ENCODE results near the gene PRG2. TPM values are rescaled to one million over a fixed set of nuclear protein-coding genes. Genes with fewer than 3 reads are reported as not detected.

Gene PRG2
- total RNA-seq, 1 donor from 2014 or later, result 0.33 TPM

DNA sequence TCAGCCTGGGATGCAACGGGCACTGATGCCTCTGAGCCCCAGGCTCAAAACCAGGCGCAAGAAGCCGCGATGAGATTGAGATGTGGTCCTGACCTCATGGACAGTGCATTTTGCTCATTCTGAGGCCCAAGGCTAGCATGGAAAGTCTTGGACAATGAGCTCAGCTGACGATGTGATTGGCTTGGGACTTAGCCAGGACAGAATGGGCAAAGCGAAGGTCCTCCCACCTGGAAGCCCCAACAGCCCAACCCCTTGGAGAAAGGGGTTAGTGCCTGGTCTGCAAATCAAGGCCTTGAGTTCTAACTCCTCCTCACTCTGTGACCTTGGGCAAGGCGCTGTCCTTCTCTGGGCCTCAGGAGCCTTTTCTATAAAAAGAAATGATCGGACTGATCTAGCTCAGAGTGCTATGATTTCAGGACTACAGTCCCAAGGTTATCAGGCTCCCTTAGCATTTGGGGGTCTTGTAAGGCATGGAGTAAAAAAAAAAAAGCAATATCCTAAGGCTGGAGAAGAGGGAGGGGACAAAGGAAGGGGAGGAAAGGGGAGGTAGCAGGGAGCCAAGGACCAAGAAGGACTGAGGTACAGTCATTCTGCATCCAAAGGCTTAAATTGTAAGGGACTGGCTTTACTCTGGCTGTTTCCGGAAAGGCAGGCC lies 33.8 kb upstream of the PRG2 start:
- no peak for DNase-seq (ENCODE audit: low read depth)
- no peak overlapping the region for H3K4me3 ChIP-seq (ENCODE audit: low read depth, low read length)
- H3K36me3 ChIP-seq (ENCODE audit: control insufficient read depth, insufficient read depth, low read length), result no peaks in the 10 kb centered on the region
- TF ChIP-seq, protein P1, sequence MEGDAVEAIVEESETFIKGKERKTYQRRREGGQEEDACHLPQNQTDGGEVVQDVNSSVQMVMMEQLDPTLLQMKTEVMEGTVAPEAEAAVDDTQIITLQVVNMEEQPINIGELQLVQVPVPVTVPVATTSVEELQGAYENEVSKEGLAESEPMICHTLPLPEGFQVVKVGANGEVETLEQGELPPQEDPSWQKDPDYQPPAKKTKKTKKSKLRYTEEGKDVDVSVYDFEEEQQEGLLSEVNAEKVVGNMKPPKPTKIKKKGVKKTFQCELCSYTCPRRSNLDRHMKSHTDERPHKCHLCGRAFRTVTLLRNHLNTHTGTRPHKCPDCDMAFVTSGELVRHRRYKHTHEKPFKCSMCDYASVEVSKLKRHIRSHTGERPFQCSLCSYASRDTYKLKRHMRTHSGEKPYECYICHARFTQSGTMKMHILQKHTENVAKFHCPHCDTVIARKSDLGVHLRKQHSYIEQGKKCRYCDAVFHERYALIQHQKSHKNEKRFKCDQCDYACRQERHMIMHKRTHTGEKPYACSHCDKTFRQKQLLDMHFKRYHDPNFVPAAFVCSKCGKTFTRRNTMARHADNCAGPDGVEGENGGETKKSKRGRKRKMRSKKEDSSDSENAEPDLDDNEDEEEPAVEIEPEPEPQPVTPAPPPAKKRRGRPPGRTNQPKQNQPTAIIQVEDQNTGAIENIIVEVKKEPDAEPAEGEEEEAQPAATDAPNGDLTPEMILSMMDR (IDR thresholded peaks at IDR 0.05; ENCODE audit: insufficient read depth, low read length, poor library complexity, severe bottlenecking), result no peak
- no peaks in the 10 kb centered on the region for H3K27me3 ChIP-seq (ENCODE audit: control insufficient read depth, insufficient read depth, low read length)

DNA sequence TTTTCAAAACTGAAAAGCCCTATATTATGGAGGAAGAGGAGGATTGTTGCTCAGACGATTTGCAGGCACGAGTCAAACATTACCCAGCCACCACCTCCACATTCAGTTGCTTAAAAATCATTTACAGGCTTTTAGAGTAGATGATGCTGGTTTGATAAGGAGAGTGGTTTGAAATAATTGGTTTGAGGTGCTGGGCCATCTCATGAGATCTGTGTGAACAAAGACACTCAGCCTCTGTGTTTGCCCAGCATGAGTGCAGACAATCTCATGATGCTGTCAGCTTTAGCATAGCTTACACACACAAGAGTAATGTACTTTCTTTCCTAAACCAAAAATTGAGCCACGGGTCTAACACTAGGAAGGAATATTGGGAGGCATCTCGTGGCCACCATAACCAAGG lies 32.2 kb upstream of the PRG2 start:
- no peaks in the 10 kb centered on the region for H3K36me3 ChIP-seq (ENCODE audit: control insufficient read depth, insufficient read depth, low read length)

DNA sequence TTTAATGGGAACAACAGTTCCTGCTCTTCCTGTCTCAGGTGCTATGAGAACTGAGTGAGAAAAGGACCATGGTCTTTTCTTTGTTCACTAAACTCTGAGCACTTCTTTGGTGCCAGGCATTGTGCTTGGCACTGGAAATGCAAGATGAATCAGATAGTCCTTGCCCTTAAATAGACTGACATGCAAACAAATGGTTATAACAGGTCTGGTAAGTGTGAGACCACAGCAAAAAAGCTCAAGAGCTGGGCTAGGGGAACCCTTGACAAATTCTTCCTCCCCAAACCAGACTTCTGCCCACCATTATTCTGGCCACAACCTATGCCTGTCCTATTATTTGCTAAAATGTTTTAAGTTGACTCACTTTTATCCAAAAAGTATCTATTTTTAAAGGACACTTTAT lies 31.4 kb upstream of the PRG2 start:
- H3K36me3 ChIP-seq (ENCODE audit: control insufficient read depth, insufficient read depth, low read length), result no peaks in the 10 kb centered on the region
- no peak for DNase-seq (ENCODE audit: low read depth)
- H3K4me3 ChIP-seq (ENCODE audit: low read depth, low read length), result no peak overlapping the region
- TF ChIP-seq, protein P1 (IDR thresholded peaks at IDR 0.05; ENCODE audit: insufficient read depth, low read length, poor library complexity, severe bottlenecking), result no peak
- H3K27me3 ChIP-seq (ENCODE audit: control insufficient read depth, insufficient read depth, low read length), result no peaks in the 10 kb centered on the region

More for the DNA sequence above, 32.2 kb upstream of the PRG2 start:
- Histone ChIP-seq H3K27me3 (ENCODE audit: control insufficient read depth, insufficient read depth, low read length) (no peaks in the 10 kb centered on the region), H3K4me3 (ENCODE audit: low read depth, low read length) (no peak overlapping the region)
- DNase-seq (ENCODE audit: low read depth), result no peak
- TF ChIP-seq, protein P1 (IDR thresholded peaks at IDR 0.05; ENCODE audit: insufficient read depth, low read length, poor library complexity, severe bottlenecking), result no peak

DNA sequence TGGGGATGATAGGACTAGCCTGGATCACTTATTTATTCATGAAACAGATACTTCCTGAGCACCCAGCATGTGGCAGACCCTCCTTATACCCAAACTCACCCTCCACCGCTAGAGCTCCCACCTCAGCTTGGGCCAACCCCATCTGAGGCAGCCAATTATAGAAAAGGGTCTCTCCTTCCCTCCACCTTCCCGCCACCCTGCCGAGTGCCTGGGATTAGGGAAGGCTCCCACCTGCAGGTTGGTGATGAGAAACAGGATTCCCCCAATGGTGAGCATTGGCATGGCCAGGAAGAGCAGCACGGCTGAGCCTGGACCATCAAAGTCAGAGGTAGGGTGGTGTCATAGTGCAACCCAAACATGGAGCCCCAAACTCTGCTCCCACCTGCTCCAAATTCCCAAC lies 30.6 kb upstream of the PRG2 start:
- TF ChIP-seq, protein P1 (IDR thresholded peaks at IDR 0.05; ENCODE audit: insufficient read depth, low read length, poor library complexity, severe bottlenecking), result no peak
- H3K27me3 ChIP-seq (ENCODE audit: control insufficient read depth, insufficient read depth, low read length), result no peaks in the 10 kb centered on the region
- no peak overlapping the region for H3K4me3 ChIP-seq (ENCODE audit: low read depth, low read length)
- H3K36me3 ChIP-seq (ENCODE audit: control insufficient read depth, insufficient read depth, low read length), result no peaks in the 10 kb centered on the region
- no peak for DNase-seq (ENCODE audit: low read depth)

DNA sequence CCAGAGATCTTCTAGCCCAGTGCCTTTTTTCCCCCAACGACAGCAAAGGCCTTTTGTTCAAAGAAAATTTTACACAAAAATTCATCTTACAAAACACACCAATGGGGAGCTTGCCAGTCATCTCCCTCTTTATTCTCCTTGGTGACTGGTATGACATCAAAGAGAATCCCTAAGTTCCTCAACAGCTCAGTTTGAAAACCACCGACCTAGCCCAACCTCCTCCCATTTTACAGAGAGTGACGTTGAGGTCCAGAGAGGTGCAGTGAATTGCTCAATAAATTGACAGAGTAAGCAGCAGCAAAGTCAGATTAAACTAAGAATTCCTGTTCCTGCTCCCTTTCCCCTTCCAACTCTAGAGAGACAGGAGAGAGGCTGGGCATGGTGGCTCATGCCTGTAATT lies 28.7 kb upstream of the PRG2 start:
- Histone ChIP-seq H3K36me3 (ENCODE audit: control insufficient read depth, insufficient read depth, low read length) (no peaks in the 10 kb centered on the region), H3K4me3 (ENCODE audit: low read depth, low read length) (no peak overlapping the region), H3K27me3 (ENCODE audit: control insufficient read depth, insufficient read depth, low read length) (no peaks in the 10 kb centered on the region)
- DNase-seq (ENCODE audit: low read depth), result no peak
- TF ChIP-seq, protein P1 (IDR thresholded peaks at IDR 0.05; ENCODE audit: insufficient read depth, low read length, poor library complexity, severe bottlenecking), result no peak

DNA sequence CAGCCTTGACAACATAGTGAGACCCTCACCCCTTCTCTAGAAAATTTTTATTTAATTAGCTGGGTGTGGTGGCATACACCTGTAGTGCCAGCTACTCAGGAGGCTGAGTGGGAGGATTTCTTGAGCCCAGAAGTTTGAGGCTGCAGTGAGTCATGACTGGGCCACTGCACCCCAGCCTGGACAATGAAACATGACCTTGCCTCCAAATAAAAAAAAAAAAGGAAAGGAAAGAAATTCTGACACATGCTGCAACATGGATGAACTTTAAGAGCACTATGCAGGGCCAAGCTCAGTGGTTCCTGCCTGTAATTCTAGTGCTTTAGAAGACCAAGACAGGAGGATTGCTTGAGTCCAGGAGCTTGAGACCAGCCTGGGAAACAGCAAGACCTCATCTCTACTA lies 27.7 kb upstream of the PRG2 start:
- Histone ChIP-seq H3K4me3 (ENCODE audit: low read depth, low read length) (no peak overlapping the region), H3K27me3 (ENCODE audit: control insufficient read depth, insufficient read depth, low read length) (no peaks in the 10 kb centered on the region), H3K36me3 (ENCODE audit: control insufficient read depth, insufficient read depth, low read length) (no peaks in the 10 kb centered on the region)
- DNase-seq (ENCODE audit: low read depth), result no peak
- TF ChIP-seq, protein P1 (IDR thresholded peaks at IDR 0.05; ENCODE audit: insufficient read depth, low read length, poor library complexity, severe bottlenecking), result no peak

All from kidney epithelial cell (primary cell).